Stimulated activated naive CD8-positive, alpha-beta T cell treated with anti-CD3 and anti-CD28 coated beads, Interleukin-15, Interleukin-2, amounts not matched to agents 100 ng/mL and 50 ng/mL, for 24 hours (primary cell): ENCODE results near the gene DIAPH3.

ENCODE experiments used
- H3K27ac Mint-ChIP-seq: one replicate; pipeline ENCODE4 v1.8.0; 2021; ENCODE audit warnings: mild to moderate bottlenecking, mixed read lengths
- H3K27me3 Mint-ChIP-seq: one replicate; pipeline ENCODE4 v1.8.0; 2021; ENCODE audit warnings: mixed read lengths
- H3K36me3 Mint-ChIP-seq: one replicate; pipeline ENCODE4 v1.8.0; 2021; ENCODE audit warnings: low read depth, mixed read lengths
- H3K4me1 Mint-ChIP-seq: one replicate; pipeline ENCODE4 v1.8.0; 2021; ENCODE audit warnings: low read depth, mixed read lengths
- H3K4me3 Mint-ChIP-seq: one replicate; pipeline ENCODE4 v1.8.0; 2021; ENCODE audit warnings: mild to moderate bottlenecking, mixed read lengths
- H3K9me3 Mint-ChIP-seq: one replicate; pipeline ENCODE4 v1.8.0; 2021; ENCODE audit warnings: mixed read lengths

The DIAPH3 gene

DNA sequence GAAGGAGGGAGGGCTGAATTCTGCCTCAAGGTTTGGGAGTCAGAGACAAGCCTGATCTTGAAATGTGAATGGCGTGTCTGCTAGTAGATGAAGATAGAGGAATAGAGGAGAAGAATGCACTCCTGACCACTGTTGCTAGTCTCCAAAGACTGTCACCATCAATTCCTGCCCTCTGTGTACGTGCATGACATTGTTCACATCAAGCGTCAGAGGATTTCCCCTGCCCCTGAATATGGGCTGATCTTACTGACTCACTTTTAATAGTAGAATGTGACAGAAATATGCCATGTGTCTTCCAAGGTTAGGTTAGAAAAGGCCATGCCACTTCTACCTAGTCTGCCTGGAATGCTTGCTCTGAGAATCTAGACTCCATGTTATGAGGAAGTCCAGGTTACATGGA lies 538.6 kb downstream of the DIAPH3 start:
- H3K27me3 Mint-ChIP-seq, result peaks cover 18% of the 10 kb centered on the region
- no peaks in the 10 kb centered on the region for H3K4me1 Mint-ChIP-seq
- no peak overlapping the region for H3K4me3 Mint-ChIP-seq
- no peak overlapping the region for H3K27ac Mint-ChIP-seq
- H3K36me3 Mint-ChIP-seq, result no peaks in the 10 kb centered on the region
- no peaks in the 10 kb centered on the region for H3K9me3 Mint-ChIP-seq

GRCh38 chr13:59623206-59623915 lies 540.4 kb downstream of the DIAPH3 start:
- Mint-ChIP-seq H3K27ac (no peak overlapping the region), H3K4me3 (no peak overlapping the region), H3K27me3 (peaks cover 23% of the 10 kb centered on the region), H3K4me1 (no peaks in the 10 kb centered on the region), H3K36me3 (no peaks in the 10 kb centered on the region), H3K9me3 (peaks cover 10% of the 10 kb centered on the region)

- Mint-ChIP-seq H3K9me3 (peaks cover 14% of the 10 kb centered on the region), H3K27ac (no peak overlapping the region), H3K4me1 (no peaks in the 10 kb centered on the region), H3K4me3 (no peak overlapping the region), H3K27me3 (peaks cover 23% of the 10 kb centered on the region), H3K36me3 (no peaks in the 10 kb centered on the region)
Observed at GRCh38 chr13:59621773-59622172, 542.0 kb downstream of the DIAPH3 start.
